Amniotic epithelial cell (primary cell): ENCODE data around the gene DHX38.
A peak's percentile ranks its signal among the peaks of the same experiment; 100 is the strongest.

Source experiments
- DNase-seq: peaks from one replicate; pipeline ENCODE4 v3.0.0-alpha.2; 2010; ENCODE audit warnings: low read depth

DHX38 gene

GRCh38 chr16:72083778-72084404, 9.8 kb upstream of the DHX38 start:
- DNase-seq, result peak; percentile 31

- no peak for DNase-seq
Measured at GRCh38 chr16:72084445-72084844, 9.2 kb upstream of the DHX38 start.

- peak; percentile 47 for DNase-seq
Measured at GRCh38 chr16:72085002-72085401, 8.6 kb upstream of the DHX38 start.

- DNase-seq, result no peak
Measured at GRCh38 chr16:72091217-72091616, 2.4 kb upstream of the DHX38 start.

GRCh38 chr16:72092832-72093447, 707 bp upstream of the DHX38 start:
- DNase-seq, result peak; percentile 74

GRCh38 chr16:72094266-72094610, 591 bp downstream of the DHX38 start:
- no peak for DNase-seq

- DNase-seq, result no peak
Measured at GRCh38 chr16:72098936-72099335, 5.3 kb downstream of the DHX38 start.

GRCh38 chr16:72099377-72099818, 5.8 kb downstream of the DHX38 start:
- DNase-seq, result peak; percentile 59

- no peak for DNase-seq
Measured at GRCh38 chr16:72101195-72101594, 7.5 kb downstream of the DHX38 start.

- no peak for DNase-seq
Measured at GRCh38 chr16:72104905-72105304, 11.3 kb downstream of the DHX38 start.

- no peak for DNase-seq
Measured at GRCh38 chr16:72105978-72106377, 12.3 kb downstream of the DHX38 start.

GRCh38 chr16:72107371-72107770, 13.7 kb downstream of the DHX38 start:
- DNase-seq, result no peak

GRCh38 chr16:72108353-72109102, 14.9 kb downstream of the DHX38 start:
- DNase-seq, result no peak

- DNase-seq, result no peak
Measured at GRCh38 chr16:72109300-72109699, 15.7 kb downstream of the DHX38 start.

GRCh38 chr16:72109966-72110530, 16.4 kb downstream of the DHX38 start:
- DNase-seq, result no peak

GRCh38 chr16:72110662-72111615, 17.3 kb downstream of the DHX38 start:
- no peak for DNase-seq

- DNase-seq, result peak; percentile 26
Measured at GRCh38 chr16:72111657-72112451, 18.2 kb downstream of the DHX38 start.

- DNase-seq, result no peak
Measured at GRCh38 chr16:72112452-72112792, 18.8 kb downstream of the DHX38 start.

GRCh38 chr16:72112906-72113615, 19.4 kb downstream of the DHX38 start:
- no peak for DNase-seq

- no peak for DNase-seq
Measured at GRCh38 chr16:72113616-72113945, 19.9 kb downstream of the DHX38 start.

GRCh38 chr16:72120026-72120425, 26.4 kb downstream of the DHX38 start:
- DNase-seq, result no peak
